HCT116 (cell line): ENCODE results near the gene STRA8.
A peak's percentile ranks its signal among the peaks of the same experiment; 100 is the strongest.

Experiments used
- ATF3 ChIP-seq: IDR thresholded peaks from 2 replicates; pipeline ENCODE4 v1.6.1; 2012
- CEBPB ChIP-seq: IDR thresholded peaks from 2 replicates; pipeline ENCODE4 v1.6.1; 2012; ENCODE audit warnings: low read depth
- CTCF ChIP-seq, 3 experiments: fragments of 200-600 bp in 1 of 3; sonication (generic) in 1 of 3; IDR thresholded peaks in 2 of 3; conservative IDR thresholded peaks in 1 of 3; 2 replicates each; pipeline ENCODE4 v1.5.1; 2012 to 2017; ENCODE audit warnings: low read depth in 2 of 3, low read length in 2 of 3, antibody characterized with exemption in 1 of 3, borderline replicate concordance in 1 of 3, control low read depth in 1 of 3, mild to moderate bottlenecking in 1 of 3, mixed read lengths in 1 of 3, mixed run types in 1 of 3, moderate library complexity in 1 of 3; ENCODE audit not compliant: insufficient read depth in 1 of 3
- EZH2 ChIP-seq: fragments of 200-600 bp; sonication (generic); IDR thresholded peaks from 2 replicates; pipeline ENCODE4 v1.6.1; 2017; ENCODE audit warnings: antibody characterized with exemption, mixed run types
- EZH2phosphoT487 ChIP-seq: fragments of 200-600 bp; IDR thresholded peaks from 2 replicates; pipeline ENCODE4 v1.6.1; 2018; ENCODE audit warnings: antibody characterized with exemption, borderline replicate concordance
- POLR2A ChIP-seq: IDR thresholded peaks from 2 replicates; pipeline ENCODE4 v1.7.0; 2011; ENCODE audit warnings: borderline replicate concordance; ENCODE audit not compliant: insufficient read depth, insufficient read length; ENCODE audit errors: extremely low read depth
- POLR2AphosphoS5 ChIP-seq: IDR thresholded peaks from 2 replicates; pipeline ENCODE4 v1.6.1; 2011; ENCODE audit warnings: mild to moderate bottlenecking, low read depth, low read length, moderate library complexity
- REST ChIP-seq: IDR thresholded peaks from 2 replicates; pipeline ENCODE4 v1.6.1; 2012; ENCODE audit warnings: low read depth
- SIN3A ChIP-seq: IDR thresholded peaks from 2 replicates; pipeline ENCODE4 v1.6.1; 2012; ENCODE audit warnings: low read depth
- TCF7L2 ChIP-seq: IDR thresholded peaks from 2 replicates; pipeline ENCODE4 v1.7.0; 2011; ENCODE audit warnings: borderline replicate concordance, inconsistent platforms; ENCODE audit not compliant: insufficient read depth, insufficient read length; ENCODE audit errors: extremely low read depth
- YY1 ChIP-seq: IDR thresholded peaks from 2 replicates; pipeline ENCODE4 v1.6.1; 2011; ENCODE audit warnings: low read length, low read depth, moderate library complexity, mild to moderate bottlenecking; ENCODE audit not compliant: insufficient replicate concordance; ENCODE audit errors: extremely low read depth
- ZFX ChIP-seq: fragments of 450-650 bp; IDR thresholded peaks from 2 replicates; pipeline ENCODE4 v1.6.1; 2017

- peak; percentile 51 to 89 (median 77); a peak in 5 of 6 replicates for TF ChIP-seq CTCF (IDR thresholded peaks at IDR 0.05 in 2 of 3, conservative IDR thresholded peaks at IDR 0.05 in 1 of 3; ENCODE audit: borderline replicate concordance in 1 of 3, insufficient read depth in 1 of 3, low read depth in 2 of 3, low read length in 2 of 3)
- TF ChIP-seq TCF7L2 = peak; percentile 90
- TF ChIP-seq EZH2 = no peak
- no peak for TF ChIP-seq SIN3A
- TF ChIP-seq ATF3 = no peak
- TF ChIP-seq ZFX = no peak
- no peak for TF ChIP-seq POLR2A
- TF ChIP-seq REST = no peak
- no peak for TF ChIP-seq EZH2phosphoT487
- TF ChIP-seq CEBPB = no peak
- TF ChIP-seq POLR2AphosphoS5 = no peak
- TF ChIP-seq YY1 = peak; percentile 66
These were observed 918 bp upstream of the STRA8 start for GRCh38 chr7:135232720-135233119.
